Pancreas (tissue), 10 donors: ENCODE measurements around the gene TRAF2. TPM values are rescaled to one million over a fixed set of nuclear protein-coding genes. Genes with fewer than 3 reads are reported as not detected.

Experiments
- ATAC-seq, 4 donors: fragments of 200-7000 bp; cut with Tn5 transposase; one replicate each; pipeline versions ENCODE4 v1.8.0 to v1.9.1; 2020; ENCODE audit warnings: mild to moderate bottlenecking in 4 of 4, moderate library complexity in 4 of 4
- DNase-seq, 6 donors: peaks; one replicate each; pipeline ENCODE4 v3.0.0-alpha.2; 2020
- FAIRE-seq: peaks from 2 replicates; lab custom pipeline; 2012; peaks lifted over from hg19 to GRCh38; lab: Jason Lieb, UNC
- H3K27ac ChIP-seq, 4 donors: fragments of 200-600 bp; sonication (generic); 1 replicate in 3 of 4; 2 replicates in 1 of 4; pipeline versions ENCODE4 v1.5.0 to v1.8.0; 2020
- H3K27me3 ChIP-seq, 4 donors: fragments of 200-600 bp; one replicate each; pipeline ENCODE4 v1.8.0; 2021
- H3K36me3 ChIP-seq, 3 donors: fragments of 200-600 bp; sonication (generic) in 1 of 3; one replicate each; pipeline versions ENCODE4 v1.5.0 to v1.8.0; 2020 to 2021
- H3K4me1 ChIP-seq, 3 donors: fragments of 200-600 bp; one replicate each; pipeline ENCODE4 v1.8.0; 2021
- H3K4me3 ChIP-seq, 4 donors: fragments of 200-600 bp; sonication (generic) in 2 of 4; one replicate each; pipeline versions ENCODE4 v1.5.0 to v1.8.0; 2020 to 2021
- H3K9me3 ChIP-seq, 4 donors: fragments of 200-600 bp; one replicate each; pipeline ENCODE4 v1.8.0; 2021
- CTCF ChIP-seq, 4 donors: fragments of 200-600 bp; sonication (generic) in 3 of 4; IDR thresholded peaks; one replicate each; pipeline versions ENCODE4 v1.5.0 to v1.8.0; 2021; ENCODE audit warnings: antibody characterized with exemption in 4 of 4
- WGBS, 2 donors: extraction: QIAGEN DNeasy Blood & Tissue Kit; methylation state at CpG; one replicate each; pipeline ENCODE4 v1.1.7; 2013; 5-methylcytosine and 5-hydroxymethylcytosine counted together
- intact Hi-C, 3 donors: fragments of 100-400 bp; cut with DNase I; formaldehyde crosslinking; loops; one replicate each; pipeline versions ENCODE4 v1.11.1 to v1.14.2; 2022
- polyA plus RNA-seq, 2 donors: library from polyadenylated mRNA; stranded (reverse); fragments of 200-250 nt; gene quantifications; one replicate each; pipeline ENCODE4 v1.2.3, GENCODE V29; 2013
- total RNA-seq, 6 donors: library from RNA; stranded (reverse); fragmentation: NEBNext Ultra II Directional in 4 of 6; extraction: Animal tissue kit (Norgen Biotek cat#: 25700) in 4 of 6; gene quantifications; one replicate each; pipeline versions ENCODE4 v1.2.1 to v1.2.4, GENCODE V29; 2021 to 2023
- donor health status: healthy with polysubstance abuse.
- donor health status: DM: no; HTN: no; CAD: no; lungs with moderate emphysema.
- donor health status: DM: no; HTN: no; CAD: no.
- donor health status: control.
- donor health status: control.
- donor health status: Bipolar disorder and iron deficiency.
- donor health status: DM: yes; HTN: yes; CAD: no.
- donor health status: DM: no; HTN: no; CAD: no.
- donor health status: DM: no; HTN: no; CAD: no.
- donor health status: DM: yes; HTN: yes; CAD: no.

TRAF2 gene
- total and polyA plus RNA-seq, 8 donors: 4.8 to 14.4 (median 8.2) TPM

GRCh38 chr9:136958898-136959850 is 72.9 kb downstream of the TRAF2 start:
- Histone ChIP-seq H3K4me1 (no peaks in the 10 kb centered on the region), H3K9me3 (no peaks in the 10 kb centered on the region), H3K27ac (no peak overlapping the region), H3K4me3 (no peak overlapping the region), H3K27me3 (no peaks in the 10 kb centered on the region), H3K36me3 (no peaks in the 10 kb centered on the region)
- ATAC-seq (no peak), DNase-seq (peak in 1 of 6 donors; percentile 76), FAIRE-seq (no peak)
- 83 to 91% methylated on average over 25 to 28 of the region's 28 CpGs for WGBS, 2 donors
- intact Hi-C loops: loop anchor here in 1 of 3 donors (10.0 kb wide), 1 partner anchor 66 kb away; the partner anchor contains the start of gene ABCA2
- TF ChIP-seq CTCF (IDR thresholded peaks at IDR 0.05): no peak

GRCh38 chr9:136960212-136960937 is 74.1 kb downstream of the TRAF2 start:
- FAIRE-seq: no peak
- no peaks in the 10 kb centered on the region for H3K27me3 ChIP-seq
- no peak for TF ChIP-seq CTCF (IDR thresholded peaks at IDR 0.05)
- H3K4me3 ChIP-seq: no peak overlapping the region
- WGBS, 2 donors: 70 to 76% methylated on average over 19 of the region's 19 CpGs
- H3K4me1 ChIP-seq: no peaks in the 10 kb centered on the region
- H3K27ac ChIP-seq: no peak overlapping the region
- intact Hi-C loops: loop anchor here in 1 of 3 donors (5.0 kb wide), 1 partner anchor 62 kb away; no protein-coding TSS in a partner anchor
- no peaks in the 10 kb centered on the region for H3K36me3 ChIP-seq
- DNase-seq: no peak
- ATAC-seq: no peak
- no peaks in the 10 kb centered on the region for H3K9me3 ChIP-seq

- Histone ChIP-seq H3K9me3 (no peaks in the 10 kb centered on the region), H3K4me3 (no peak overlapping the region), H3K4me1 (no peaks in the 10 kb centered on the region), H3K36me3 (no peaks in the 10 kb centered on the region), H3K27me3 (no peaks in the 10 kb centered on the region), H3K27ac (no peak overlapping the region)
- WGBS, 2 donors: 83 to 88% methylated on average over 15 of the region's 15 CpGs
- ATAC-seq: no peak
- no peak for TF ChIP-seq CTCF (IDR thresholded peaks at IDR 0.05)
- no peak for DNase-seq
- intact Hi-C loops: loop anchor here in 1 of 3 donors (5.0 kb wide), 1 partner anchor 61 kb away; no protein-coding TSS in a partner anchor
- no peak for FAIRE-seq
Measured at GRCh38 chr9:136960938-136961275, 74.6 kb downstream of the TRAF2 start.

GRCh38 chr9:136961279-136962065 is 75.2 kb downstream of the TRAF2 start:
- no peaks in the 10 kb centered on the region for H3K36me3 ChIP-seq
- no peak overlapping the region for H3K27ac ChIP-seq
- peak in 3 of 4 donors; percentile 18 to 28 (median 20) for ATAC-seq
- no peaks in the 10 kb centered on the region for H3K9me3 ChIP-seq
- no peak for TF ChIP-seq CTCF (IDR thresholded peaks at IDR 0.05)
- WGBS, 2 donors: 78 to 89% methylated on average over 14 to 23 of the region's 23 CpGs
- H3K4me1 ChIP-seq: peaks cover 0 to 5% (median 4%) of the 10 kb centered on the region in 3 donors
- no peak overlapping the region for H3K4me3 ChIP-seq
- intact Hi-C loops: loop anchor here in 1 of 3 donors (5.0 kb wide), 1 partner anchor 61 kb away; no protein-coding TSS in a partner anchor
- no peak for FAIRE-seq
- DNase-seq: no peak
- H3K27me3 ChIP-seq: no peaks in the 10 kb centered on the region
